ENCODE data around the gene DNAJC1.

DNA sequence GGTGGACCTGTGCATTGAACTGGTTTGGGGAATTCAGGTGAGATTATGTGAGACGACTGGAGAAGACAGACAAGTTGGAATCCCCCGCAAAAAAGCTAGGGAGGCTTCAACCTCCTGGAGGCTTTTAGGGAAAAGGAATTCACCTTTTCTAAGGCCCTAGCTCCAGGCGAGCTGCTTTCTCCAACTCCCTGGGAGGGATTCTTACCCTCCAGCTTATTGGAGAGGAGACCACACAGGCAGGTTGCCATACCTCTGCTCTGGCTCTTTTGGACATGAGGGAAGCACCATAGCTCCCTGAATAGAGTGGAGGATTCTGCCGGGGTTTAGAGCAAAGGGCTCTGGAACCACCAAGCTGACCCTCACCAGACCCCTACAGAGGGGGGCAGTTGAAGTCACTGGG is 255.7 kb downstream of the DNAJC1 start:
- no peak for TF ChIP-seq TCF12 (IDR thresholded peaks at IDR 0.05; ENCODE audit: low read depth, low read length)
- TF ChIP-seq LARP7 (IDR thresholded peaks at IDR 0.05): no peak
- TF ChIP-seq, protein P1, sequence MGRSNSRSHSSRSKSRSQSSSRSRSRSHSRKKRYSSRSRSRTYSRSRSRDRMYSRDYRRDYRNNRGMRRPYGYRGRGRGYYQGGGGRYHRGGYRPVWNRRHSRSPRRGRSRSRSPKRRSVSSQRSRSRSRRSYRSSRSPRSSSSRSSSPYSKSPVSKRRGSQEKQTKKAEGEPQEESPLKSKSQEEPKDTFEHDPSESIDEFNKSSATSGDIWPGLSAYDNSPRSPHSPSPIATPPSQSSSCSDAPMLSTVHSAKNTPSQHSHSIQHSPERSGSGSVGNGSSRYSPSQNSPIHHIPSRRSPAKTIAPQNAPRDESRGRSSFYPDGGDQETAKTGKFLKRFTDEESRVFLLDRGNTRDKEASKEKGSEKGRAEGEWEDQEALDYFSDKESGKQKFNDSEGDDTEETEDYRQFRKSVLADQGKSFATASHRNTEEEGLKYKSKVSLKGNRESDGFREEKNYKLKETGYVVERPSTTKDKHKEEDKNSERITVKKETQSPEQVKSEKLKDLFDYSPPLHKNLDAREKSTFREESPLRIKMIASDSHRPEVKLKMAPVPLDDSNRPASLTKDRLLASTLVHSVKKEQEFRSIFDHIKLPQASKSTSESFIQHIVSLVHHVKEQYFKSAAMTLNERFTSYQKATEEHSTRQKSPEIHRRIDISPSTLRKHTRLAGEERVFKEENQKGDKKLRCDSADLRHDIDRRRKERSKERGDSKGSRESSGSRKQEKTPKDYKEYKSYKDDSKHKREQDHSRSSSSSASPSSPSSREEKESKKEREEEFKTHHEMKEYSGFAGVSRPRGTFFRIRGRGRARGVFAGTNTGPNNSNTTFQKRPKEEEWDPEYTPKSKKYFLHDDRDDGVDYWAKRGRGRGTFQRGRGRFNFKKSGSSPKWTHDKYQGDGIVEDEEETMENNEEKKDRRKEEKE (IDR thresholded peaks at IDR 0.05): no peak
- no peak for TF ChIP-seq RUNX3 (IDR thresholded peaks at IDR 0.05; ENCODE audit: low read length)
- no peak for TF ChIP-seq POLR2AphosphoS2 (IDR thresholded peaks at IDR 0.05; ENCODE audit: low read depth, low read length)
- no peak for TF ChIP-seq ZNF274 (IDR thresholded peaks at IDR 0.05; ENCODE audit: insufficient read depth, insufficient read length)

Measured in GM12878 (cell line).